ENCODE measurements around the gene SMC1A.
"Not testable (repeated sequence)": the region's sequence is repeated elsewhere in the genome, so short reads cannot be mapped to it uniquely, and the experiment has no call there.

SMC1A gene

GRCh38 chrX:53433651-53434639 is 11.5 kb upstream of the SMC1A start, which contains the start of gene HSD17B10:
Gene HSD17B10, minus strand, starts transcription at chrX:53434370. Its CDS starts 25 bp downstream, at chrX:53434345.
- DNase-seq, result peak; percentile 74 to 95 (median 89)
- intact Hi-C loops (cut with DNase I), result loop anchor here (5.0 to 10.0 kb wide), 2 partner anchors 117 to 209 kb away; partner anchors contain the start of gene KDM5C

DNA sequence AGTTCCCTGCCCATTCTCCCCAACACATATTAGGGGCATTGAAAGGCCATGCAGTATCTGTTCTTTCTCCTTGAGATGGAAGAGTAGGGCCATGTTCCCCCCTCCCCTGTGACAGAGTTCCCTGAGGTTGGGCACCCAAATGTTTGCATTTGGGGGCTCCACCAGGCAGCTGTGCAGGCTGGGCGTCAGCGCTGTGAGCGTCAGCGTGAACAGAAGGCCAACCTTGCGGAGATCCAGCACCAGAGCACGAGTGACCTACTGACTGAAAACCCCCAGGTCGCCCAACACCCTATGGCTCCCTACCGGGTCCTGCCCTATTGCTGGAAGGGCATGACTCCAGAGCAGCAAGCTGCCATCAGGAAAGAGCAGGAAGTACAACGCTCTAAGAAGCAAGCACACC is 7.8 kb upstream of the SMC1A start:
- intact Hi-C loops (cut with DNase I), result loop anchor here (5.0 to 10.0 kb wide), 2 partner anchors 113 to 205 kb away; partner anchors contain the start of gene KDM5C
- no peak for DNase-seq

- intact Hi-C loops (cut with DNase I), result loop anchor here (5.0 to 10.0 kb wide), 2 partner anchors 112 to 205 kb away; partner anchors contain the start of gene KDM5C
Measured at GRCh38 chrX:53429755-53430154, 7.3 kb upstream of the SMC1A start.

DNA sequence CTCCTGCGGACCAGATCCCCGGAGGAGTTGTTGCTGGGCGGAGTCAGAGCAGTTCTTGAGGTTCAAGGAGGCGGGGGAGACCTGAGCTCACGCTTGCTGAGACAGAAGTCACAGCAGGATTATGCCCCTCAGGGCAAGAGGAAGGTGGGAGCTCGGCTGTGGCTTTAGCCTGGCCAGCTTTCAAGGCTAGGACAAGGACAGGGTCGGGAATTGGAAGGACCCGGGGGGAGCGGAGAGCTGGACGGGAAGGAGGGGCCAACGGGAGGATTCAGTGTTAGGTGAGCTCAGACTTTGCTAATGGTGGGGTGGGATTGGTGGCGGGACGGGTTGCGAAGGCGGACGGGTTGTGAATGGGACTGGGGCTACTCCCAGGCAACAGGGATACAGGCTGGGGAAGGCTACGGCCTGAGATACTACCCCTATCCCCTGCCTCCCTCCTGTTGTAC is 430 bp upstream of the SMC1A start, which contains the start of gene RIBC1:
RIBC1 (plus strand) TSS at position 13 of the 446 bp plus-strand sequence. CDS start 3,404 bp downstream, outside the sequence.
- DNase-seq, result peak in 4 of 42 donors; percentile 6 to 17 (median 10)

More at GRCh38 chrX:53429755-53430154, 7.3 kb upstream of the SMC1A start:
- DNase-seq, result no peak

GRCh38 chrX:53421772-53422085 is 725 bp downstream of the SMC1A start:
- DNase-seq, result no peak
- intact Hi-C loops (cut with DNase I), result no loop called here

More for the DNA sequence above, 430 bp upstream of the SMC1A start, which contains the start of gene RIBC1:
- intact Hi-C loops (cut with DNase I), result no loop called here

DNA sequence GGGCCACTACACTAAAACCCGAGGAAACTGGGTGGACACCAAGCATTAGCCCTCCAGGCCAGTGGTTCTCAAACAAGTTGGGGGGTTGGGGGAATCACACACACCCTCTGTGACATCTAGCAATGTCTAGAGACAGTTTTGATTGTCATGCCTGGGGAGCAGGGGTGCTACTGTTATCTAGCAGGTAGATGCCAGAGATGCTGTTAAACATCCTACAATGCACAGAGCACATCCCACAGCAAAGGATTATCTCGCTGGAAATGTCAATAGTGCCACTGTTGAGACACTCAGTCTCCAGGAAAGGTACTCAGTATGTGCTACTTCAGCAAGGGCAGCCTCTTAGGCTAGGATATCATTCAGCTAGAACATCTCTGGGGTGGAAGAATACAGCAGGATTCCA is 1.3 kb downstream of the SMC1A start:
- DNase-seq, result no peak
- intact Hi-C loops (cut with DNase I), result no loop called here

DNA sequence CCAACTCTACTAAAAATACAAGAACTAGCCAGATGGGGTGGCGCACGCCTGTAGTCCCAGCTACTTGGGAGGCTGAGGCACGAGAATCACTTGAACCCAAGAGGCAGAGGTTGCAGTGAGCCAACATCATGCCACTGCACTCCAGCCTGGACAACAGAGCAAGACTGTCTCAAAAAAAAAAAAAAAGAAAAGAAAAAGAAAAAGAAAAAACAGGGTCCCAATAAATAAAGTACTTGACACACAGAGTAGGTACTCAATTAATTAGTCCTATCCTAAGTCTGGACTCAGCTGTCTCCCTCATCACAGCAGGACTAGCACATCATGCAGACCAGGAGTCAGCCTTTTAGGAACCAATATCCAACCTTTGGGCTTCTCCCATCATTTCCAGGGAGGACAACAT is 2.1 kb downstream of the SMC1A start:
- intact Hi-C loops (cut with DNase I); DNase-seq: not testable (repeated sequence)

DNA sequence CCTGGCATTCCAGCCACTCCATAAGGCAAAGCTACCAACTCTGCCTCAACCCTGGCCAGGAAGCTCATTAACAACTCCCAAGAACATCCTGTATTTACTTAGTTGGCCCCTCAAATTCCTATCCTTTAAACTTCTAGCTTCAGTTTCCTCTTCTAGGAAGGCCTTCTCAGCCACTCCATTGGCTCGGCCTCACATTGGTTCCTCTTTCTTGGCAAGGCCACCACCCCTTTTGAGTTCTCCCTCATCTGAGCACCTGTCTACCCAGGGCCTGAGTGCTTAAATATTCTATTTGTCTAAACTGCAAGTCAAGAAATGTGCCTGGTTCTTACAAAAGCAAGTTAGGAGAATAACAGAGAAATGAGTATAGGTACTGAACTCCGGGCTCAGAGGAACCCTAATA is 10.0 kb downstream of the SMC1A start:
- no peak for DNase-seq
- intact Hi-C loops (cut with DNase I), result no loop called here

DNA sequence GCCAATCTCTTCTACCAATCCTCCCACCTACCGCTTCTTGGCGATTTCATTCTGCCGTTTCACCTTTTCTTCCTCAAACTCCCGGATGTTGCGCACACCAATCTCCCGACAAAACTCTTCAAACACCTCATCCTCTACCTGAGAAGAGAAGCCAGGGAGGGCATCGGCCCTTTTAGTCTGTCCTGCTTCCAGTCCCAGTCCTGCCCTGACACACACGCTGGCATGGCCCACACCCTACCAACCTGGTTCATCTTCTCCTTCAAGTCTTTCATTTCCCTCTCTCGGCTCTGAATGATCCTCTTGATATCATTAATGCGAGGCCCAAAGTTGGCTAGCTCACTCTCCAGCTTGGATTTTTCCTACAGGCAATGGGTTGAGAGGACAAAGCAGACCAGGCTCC is 18.9 kb downstream of the SMC1A start:
- no peak for DNase-seq
- intact Hi-C loops (cut with DNase I), result no loop called here

DNA sequence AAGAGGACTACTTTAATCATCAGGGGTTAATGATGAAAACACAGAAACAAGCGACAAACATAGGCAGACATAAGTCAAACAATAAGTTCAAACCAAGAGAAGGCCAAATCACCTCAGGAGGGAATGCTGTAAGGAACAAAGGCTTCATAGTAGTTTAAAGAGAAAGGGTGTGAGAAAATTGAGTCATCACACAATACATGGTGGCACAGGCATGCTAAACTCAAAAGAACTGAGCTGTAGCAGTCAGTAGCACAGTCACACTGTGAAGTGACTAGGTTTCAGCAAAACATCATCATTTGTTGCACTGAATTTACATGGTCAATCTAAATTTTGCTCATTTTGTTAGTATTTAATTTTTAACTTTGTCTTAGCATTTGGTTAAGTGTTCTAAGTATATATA is 24.2 kb downstream of the SMC1A start:
- intact Hi-C loops (cut with DNase I), result no loop called here
- DNase-seq, result no peak

DNA sequence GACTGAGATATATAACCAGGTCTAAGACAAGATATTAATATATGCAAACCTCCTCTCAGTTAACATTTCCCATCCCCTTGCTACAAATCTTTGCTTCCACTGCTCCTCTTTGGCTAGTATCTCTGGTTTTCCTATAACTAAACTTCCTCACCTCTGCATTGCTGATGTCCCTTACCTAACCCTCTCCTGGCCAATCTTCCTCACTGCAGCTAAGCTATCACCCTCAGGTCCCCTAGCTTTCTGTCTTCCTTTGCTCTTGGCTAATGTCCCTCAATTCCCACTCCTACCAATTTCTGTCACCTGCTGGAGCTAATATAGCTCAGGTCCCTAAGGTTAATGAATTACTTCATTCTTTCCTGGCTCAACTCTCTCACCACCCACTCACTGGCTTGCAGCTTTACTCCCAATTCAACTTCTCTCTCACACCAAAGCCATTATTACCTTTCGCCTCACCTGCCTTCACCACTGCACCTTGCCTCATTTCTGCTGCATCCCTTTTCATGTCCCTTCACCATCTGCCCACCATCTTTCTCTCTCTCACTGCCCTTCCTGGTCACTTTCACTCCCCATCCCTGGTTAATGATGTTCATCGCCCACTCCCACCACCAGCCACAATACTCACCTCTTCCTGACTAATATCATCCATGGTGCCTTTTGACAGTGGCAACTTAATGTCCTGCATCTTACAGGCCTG is 26.7 kb downstream of the SMC1A start:
- intact Hi-C loops (cut with DNase I), result no loop called here
- DNase-seq, result no peak

DNA sequence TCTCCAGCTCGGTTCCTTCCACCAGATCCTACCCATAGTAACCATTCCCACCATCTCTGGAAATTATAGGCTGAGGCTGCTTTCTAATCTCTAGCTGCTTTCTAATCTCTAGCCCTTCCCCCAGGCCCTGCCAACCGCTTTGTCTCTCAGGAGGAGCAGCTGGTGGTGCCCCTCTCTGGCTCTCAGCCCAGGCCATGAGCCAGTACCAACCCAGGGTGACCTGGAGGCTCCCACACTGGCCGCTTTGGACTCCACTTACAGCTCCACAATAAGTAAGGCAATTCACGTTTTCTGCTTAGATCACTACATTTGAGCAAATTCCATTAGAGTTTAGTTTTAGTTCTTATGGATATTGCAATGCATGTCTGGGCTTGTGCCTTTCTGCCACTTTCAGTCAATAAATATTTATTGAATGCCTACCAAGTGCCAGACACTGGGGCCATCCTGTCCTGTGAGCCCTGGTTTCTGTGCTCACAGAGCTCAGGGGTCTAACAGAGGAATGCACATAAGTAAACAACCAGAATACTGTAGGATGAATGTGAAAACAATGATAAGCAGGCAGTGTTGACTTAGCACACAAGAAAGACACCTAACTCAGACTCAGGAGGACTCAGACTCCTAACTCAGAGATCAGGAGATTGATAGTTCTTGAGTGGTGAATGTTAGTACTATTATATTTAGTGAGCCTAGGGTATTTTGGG is 38.9 kb downstream of the SMC1A start:
- peak in 4 of 42 donors; percentile 1 to 38 (median 10) for DNase-seq
- intact Hi-C loops (cut with DNase I), result no loop called here

DNA sequence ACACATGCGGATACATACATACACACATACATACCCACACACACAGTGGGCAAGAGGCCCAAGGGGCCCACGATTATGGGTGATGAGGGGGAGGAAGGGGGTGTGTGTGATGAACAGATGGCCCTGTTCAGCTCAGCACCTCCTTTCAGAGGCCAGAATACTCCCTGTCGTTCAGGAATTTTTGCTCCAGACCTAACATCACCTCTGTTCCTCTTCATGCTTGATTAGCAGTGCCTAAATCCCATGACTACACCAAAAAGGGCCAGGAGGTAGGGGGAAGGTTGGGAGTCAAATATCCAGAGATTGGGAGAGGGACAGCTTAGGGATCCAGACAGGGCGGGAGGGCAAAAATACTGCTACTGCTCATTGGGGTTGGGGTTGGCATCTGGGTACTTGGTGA is 42.7 kb downstream of the SMC1A start:
- no peak for DNase-seq
- intact Hi-C loops (cut with DNase I), result no loop called here

DNA sequence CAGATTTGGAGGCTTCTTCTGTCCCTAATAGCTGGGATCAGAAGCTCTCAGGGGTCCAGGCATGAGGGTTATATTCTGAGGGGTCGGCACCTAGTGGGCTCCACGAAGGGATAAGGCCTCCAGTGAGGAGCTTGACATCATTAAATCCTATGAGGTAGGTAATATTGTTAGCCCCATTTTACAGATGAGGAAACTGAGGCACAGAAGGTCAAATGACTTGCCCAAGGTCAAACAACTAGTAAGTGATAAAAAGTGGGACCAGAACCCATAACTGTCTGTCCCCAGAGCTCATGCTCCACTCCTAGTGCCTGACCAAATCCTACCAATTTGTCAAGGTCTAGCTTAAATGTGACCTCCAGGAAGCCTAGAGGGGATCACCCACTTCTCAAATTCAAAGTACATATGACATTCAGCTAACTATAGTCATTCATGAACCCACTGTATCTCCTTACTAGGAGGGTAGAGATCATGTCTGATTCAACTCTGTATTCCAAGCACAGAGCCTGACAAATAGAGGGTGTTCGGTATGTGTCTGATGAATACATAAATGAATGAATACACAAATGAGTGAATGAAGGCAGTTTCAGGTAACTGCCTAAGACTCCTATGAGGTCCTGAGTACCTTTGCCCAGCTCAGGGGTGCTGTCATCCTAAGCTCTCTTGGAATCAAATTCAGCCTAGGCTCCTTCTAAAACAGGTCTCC is 43.3 kb downstream of the SMC1A start:
- intact Hi-C loops (cut with DNase I), result no loop called here
- no peak for DNase-seq

GRCh38 chrX:53377464-53377863 is 45.0 kb downstream of the SMC1A start:
- intact Hi-C loops (cut with DNase I), result no loop called here
- no peak for DNase-seq

DNA sequence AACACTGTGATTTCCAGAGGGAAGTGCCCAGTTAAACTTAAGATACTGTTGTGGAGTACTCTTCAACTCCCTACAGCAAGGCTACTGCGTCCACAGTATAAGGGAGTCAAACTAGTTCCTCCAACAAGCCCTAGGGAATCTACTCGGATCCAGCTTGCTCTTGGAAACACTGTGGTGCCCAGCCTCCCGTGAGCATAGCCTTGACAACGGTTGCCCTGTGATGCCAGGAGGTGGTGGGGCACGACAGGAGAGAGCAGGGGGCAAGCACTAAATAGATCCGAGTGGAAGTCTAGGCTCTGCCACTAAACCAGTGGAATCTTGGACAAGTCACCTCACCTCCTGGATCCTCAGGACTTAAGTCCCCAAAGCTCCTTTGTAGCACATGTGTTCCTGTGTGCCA is 45.6 kb downstream of the SMC1A start:
- intact Hi-C loops (cut with DNase I), result no loop called here
- no peak for DNase-seq

DNA sequence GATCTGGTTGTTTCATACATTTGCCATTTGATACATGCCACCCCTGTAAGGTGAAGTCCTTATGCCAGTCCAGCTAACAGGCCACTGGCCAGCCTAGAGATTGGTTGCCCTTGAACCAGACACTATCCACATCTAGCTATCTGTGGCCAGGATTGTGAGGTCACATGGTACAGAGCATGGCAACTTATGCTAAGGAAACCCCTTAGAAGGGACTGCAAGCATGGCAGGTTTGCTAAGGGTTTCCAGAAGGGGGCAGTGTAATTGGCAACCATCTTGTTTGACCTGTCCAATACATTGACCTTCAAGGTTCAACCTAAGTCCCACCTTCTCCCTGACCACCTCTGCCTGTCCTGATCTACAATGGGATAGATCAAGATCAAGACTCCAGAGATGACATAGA is 47.5 kb downstream of the SMC1A start:
- intact Hi-C loops (cut with DNase I), result no loop called here
- DNase-seq, result no peak

DNA sequence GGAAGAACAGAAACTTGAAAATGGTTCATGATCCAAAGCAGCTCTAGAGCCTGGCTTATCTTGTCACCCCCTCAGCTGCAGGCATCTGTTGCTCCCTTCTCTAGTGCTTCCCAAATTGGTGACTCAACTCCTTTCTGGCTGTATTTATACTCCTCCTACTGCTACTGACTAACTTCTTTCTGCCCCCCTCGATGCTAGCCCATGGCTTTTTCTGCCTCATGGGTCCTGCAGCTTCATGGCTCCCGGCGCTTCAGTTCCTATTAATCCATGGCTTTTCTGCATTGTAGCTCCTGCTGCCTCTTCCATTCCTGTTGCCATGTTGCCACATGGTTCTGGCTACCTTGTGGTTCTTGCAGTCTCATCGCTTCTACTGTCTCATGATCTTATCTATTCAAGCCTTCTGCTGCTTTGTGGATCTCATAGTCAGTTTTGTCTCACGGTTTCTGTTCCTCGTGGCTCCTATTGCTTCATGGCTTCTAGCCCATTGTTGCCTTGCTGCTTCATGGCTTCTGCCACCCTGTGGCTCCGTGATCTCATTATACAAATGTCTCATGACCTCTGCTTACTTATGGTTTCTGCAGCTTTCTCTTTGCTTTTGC is 48.1 kb downstream of the SMC1A start:
- intact Hi-C loops (cut with DNase I), result no loop called here
- peak in 15 of 42 donors; percentile 1 to 52 (median 16) for DNase-seq
